Endothelial cell of umbilical vein (primary cell): ENCODE data around the gene LLGL2. TPM values are rescaled to one million over a fixed set of nuclear protein-coding genes. Genes with fewer than 3 reads are reported as not detected.

ENCODE experiments used
- BruUV-seq: library from RNA; stranded (reverse); fragments of 400-500 nt; replicated peaks from 2 replicates; lab custom pipeline; 2021; lab: Mats Ljungman, UMichigan
- CTCF ChIA-PET: fragments of 300-600, 350-600 bp; sonication (Branson Sonifier 250); formaldehyde crosslinking; loops from one replicate; lab custom pipeline; 2021; ENCODE audit warnings: antibody characterized with exemption, inconsistent platforms; lab: Charles Lee
- POLR2A ChIA-PET: fragments of 300-600, 350-600 bp; sonication (Branson Sonifier 250); formaldehyde crosslinking; loops from one replicate; lab custom pipeline; 2021; ENCODE audit warnings: antibody characterized with exemption, inconsistent platforms; lab: Charles Lee
- DNase-seq: peaks from one replicate; pipeline ENCODE4 v3.0.0-alpha.2; 2011; ENCODE audit warnings: low read depth, low spot score
- FAIRE-seq: peaks from 2 replicates; lab custom pipeline; 2011; peaks lifted over from hg19 to GRCh38; lab: Jason Lieb, UNC
- H2AFZ ChIP-seq: 2 replicates; pipeline ENCODE4 v1.6.0; 2012; ENCODE audit warnings: low read depth, low read length, control low read depth, inconsistent platforms
- H3K27ac ChIP-seq: 2 replicates; pipeline ENCODE4 v1.5.1; 2011; ENCODE audit warnings: low read depth, mild to moderate bottlenecking, control low read depth, low read length, moderate library complexity; ENCODE audit not compliant: insufficient read depth
- H3K27me3 ChIP-seq, 2 experiments: 2 replicates each; pipeline versions ENCODE4 v1.6.0 to v1.6.1; 2011; ENCODE audit warnings: low read length in 2 of 2, mixed read lengths in 1 of 2; ENCODE audit not compliant: control insufficient read depth in 2 of 2, insufficient read depth in 2 of 2
- H3K36me3 ChIP-seq, 2 experiments: 2 replicates in 1 of 2; 3 replicates in 1 of 2; pipeline ENCODE4 v1.5.1; 2011; ENCODE audit warnings: low read length in 2 of 2, mild to moderate bottlenecking in 1 of 2, moderate library complexity in 1 of 2; ENCODE audit not compliant: control insufficient read depth in 2 of 2, insufficient read depth in 2 of 2; ENCODE audit errors: extremely low read depth in 1 of 2
- H3K4me1 ChIP-seq: 3 replicates; pipeline ENCODE4 v1.5.1; 2011; ENCODE audit warnings: mild to moderate bottlenecking, low read length; ENCODE audit not compliant: control insufficient read depth, insufficient read depth; ENCODE audit errors: extremely low read depth
- H3K4me2 ChIP-seq: 2 replicates; pipeline ENCODE4 v1.6.1; 2011; ENCODE audit warnings: low read length, control low read depth, mixed read lengths; ENCODE audit not compliant: insufficient read depth
- H3K4me3 ChIP-seq, 3 experiments: fragments of 200-600 bp in 1 of 3; sonication (generic), shearing (Covaris generic) in 1 of 3; replicated peaks in 1 of 3; 2 replicates each; pipeline ENCODE4 v1.5.1; 2011 to 2016; ENCODE audit warnings: control low read depth in 3 of 3, low read length in 3 of 3, mild to moderate bottlenecking in 2 of 3, inconsistent platforms in 1 of 3, low read depth in 1 of 3, moderate library complexity in 1 of 3; ENCODE audit not compliant: insufficient read depth in 1 of 3
- H3K79me2 ChIP-seq: 2 replicates; pipeline ENCODE4 v1.6.0; 2012; ENCODE audit warnings: low read length, inconsistent platforms; ENCODE audit not compliant: control insufficient read depth, insufficient read depth
- H3K9ac ChIP-seq: replicated peaks from 2 replicates; pipeline ENCODE3; 2011; ENCODE audit warnings: low read length, control low read depth; ENCODE audit not compliant: insufficient read depth; ENCODE audit errors: extremely low read depth
- H3K9me1 ChIP-seq: replicated peaks from 3 replicates; pipeline ENCODE4 v1.6.0; 2011; ENCODE audit warnings: mild to moderate bottlenecking, low read length; ENCODE audit not compliant: control insufficient read depth, insufficient read depth; ENCODE audit errors: extremely low read depth
- H3K9me3 ChIP-seq: replicated peaks from 2 replicates; pipeline ENCODE4 v1.5.1; 2012; ENCODE audit warnings: low read length, inconsistent platforms; ENCODE audit not compliant: control insufficient read depth, insufficient read depth
- H4K20me1 ChIP-seq: replicated peaks from 2 replicates; pipeline ENCODE3; 2011; ENCODE audit warnings: mild to moderate bottlenecking, low read length; ENCODE audit not compliant: control insufficient read depth, insufficient read depth; ENCODE audit errors: extremely low read depth
- CTCF ChIP-seq, 2 donors: IDR thresholded peaks; 1 replicate in 1 of 2; 2 replicates in 1 of 2; pipeline ENCODE4 v1.5.1; 2011; ENCODE audit warnings: low read length in 2 of 2, mild to moderate bottlenecking in 2 of 2, moderate library complexity in 2 of 2, control low read depth in 1 of 2, inconsistent platforms in 1 of 2, low read depth in 1 of 2; ENCODE audit not compliant: insufficient read depth in 1 of 2; ENCODE audit errors: extremely low read depth in 1 of 2
- EZH2 ChIP-seq: IDR thresholded peaks from 2 replicates; pipeline ENCODE4 v1.6.1; 2012; ENCODE audit warnings: borderline replicate concordance, low read depth, mild to moderate bottlenecking, moderate library complexity, low read length, inconsistent platforms; ENCODE audit not compliant: severe bottlenecking
- FOS ChIP-seq: IDR thresholded peaks from 2 replicates; pipeline ENCODE4 v1.6.1; 2011; ENCODE audit warnings: mild to moderate bottlenecking, low read length, moderate library complexity, borderline replicate concordance; ENCODE audit not compliant: insufficient read depth
- GATA2 ChIP-seq: IDR thresholded peaks from 2 replicates; pipeline ENCODE4 v1.7.0; 2011; ENCODE audit warnings: low read depth, mild to moderate bottlenecking, moderate library complexity, mixed read lengths, low read length; ENCODE audit not compliant: insufficient read length, insufficient read depth
- JUN ChIP-seq: IDR thresholded peaks from 2 replicates; pipeline ENCODE4 v1.6.1; 2011; ENCODE audit warnings: borderline replicate concordance, low read depth; ENCODE audit not compliant: insufficient read length, insufficient read depth
- MAX ChIP-seq: IDR thresholded peaks from 2 replicates; pipeline ENCODE4 v1.6.1; 2011; ENCODE audit not compliant: insufficient read depth, insufficient read length
- MYC ChIP-seq: IDR thresholded peaks from one replicate; pipeline ENCODE4 v1.6.1; 2011; ENCODE audit warnings: mild to moderate bottlenecking, low read depth, low read length
- POLR2A ChIP-seq: IDR thresholded peaks from 2 replicates; pipeline ENCODE4 v1.6.1; 2012; ENCODE audit warnings: low read depth, mild to moderate bottlenecking, control low read depth, low read length
- POLR2AphosphoS5 ChIP-seq: IDR thresholded peaks from 2 replicates; pipeline ENCODE4 v1.6.1; 2012; ENCODE audit warnings: low read depth, mild to moderate bottlenecking, control low read depth, low read length, moderate library complexity; ENCODE audit not compliant: insufficient read depth
- dilution Hi-C: fragments of 300-500 bp; cut with MboI; formaldehyde crosslinking; loops from one replicate; pipeline ENCODE4 v1.15.0; 2019; ENCODE audit warnings: low sequenced_read_pairs; ENCODE audit not compliant: extremely low pct_ligation_motif_present
- intact Hi-C: fragments of 100-400 bp; cut with micrococcal nuclease; formaldehyde crosslinking; loops from one replicate; pipeline ENCODE4 v1.10.0; 2022
- polyA plus RNA-seq, 4 experiments: library from polyadenylated mRNA; depleted of rRNA in 3 of 4; stranded (reverse) in 3 of 4; unstranded in 1 of 4; fragments of >200 nt; gene quantifications; 2 replicates each; pipeline versions ENCODE4 v1.2.1 to v1.2.3, GENCODE V29; 2011 to 2012; ENCODE audit warnings: missing spikeins in 1 of 4
- total RNA-seq: library from RNA; stranded (reverse); gene quantifications from 2 replicates; pipeline ENCODE4 v1.2.3, GENCODE V29; 2021

Gene LLGL2
- total and polyA plus RNA-seq, 2 donors (not counting 3 experiments of a cell fraction or from before 2014, with no cell fraction given): 5.3 to 5.4 TPM

GRCh38 chr17:75553295-75554110, 28.0 kb downstream of the LLGL2 start:
- H3K9ac ChIP-seq: no peak overlapping the region
- no peak overlapping the region for H2AFZ ChIP-seq
- no peak overlapping the region for H3K4me2 ChIP-seq
- no peak overlapping the region for H3K4me3 ChIP-seq
- DNase-seq: no peak
- no peaks in the 10 kb centered on the region for H3K27me3 ChIP-seq
- H3K9me3 ChIP-seq: no peaks in the 10 kb centered on the region
- no peaks in the 10 kb centered on the region for H3K79me2 ChIP-seq
- CTCF ChIA-PET: interaction anchor here (0.8 to 0.9 kb wide), 2 partner anchors 17 to 122 kb away, joined by 3 read pairs; no protein-coding TSS in a partner anchor
- H4K20me1 ChIP-seq: no peaks in the 10 kb centered on the region
- H3K36me3 ChIP-seq: no peaks in the 10 kb centered on the region
- dilution Hi-C loops: no loop called here
- intact Hi-C loops: no loop called here
- POLR2A ChIA-PET: interaction anchor here (0.7 kb wide), 1 partner anchor 58 kb away, joined by 3 read pairs; no protein-coding TSS in a partner anchor
- no peak for TF ChIP-seq EZH2
- no peak for TF ChIP-seq CTCF (IDR thresholded peaks at IDR 0.05; ENCODE audit: extremely low read depth in 1 of 2, insufficient read depth in 1 of 2, low read depth in 1 of 2, low read length in 2 of 2)
- no peak for TF ChIP-seq MAX
- TF ChIP-seq POLR2AphosphoS5: no peak
- no peak for TF ChIP-seq FOS
- no peak for TF ChIP-seq POLR2A
- no peak for TF ChIP-seq GATA2
- no peak for TF ChIP-seq JUN
- no peak for TF ChIP-seq MYC
- H3K9me1 ChIP-seq: no peaks in the 10 kb centered on the region
- no peak for FAIRE-seq
- no peaks in the 10 kb centered on the region for H3K4me1 ChIP-seq
- H3K27ac ChIP-seq: no peak overlapping the region
- no TSS peak for BruUV-seq
